K562 treated with DMSO at 1 percent for 48 hours (cell line): ENCODE results near the gene GALNT8. TPM values are rescaled to one million over a fixed set of nuclear protein-coding genes. Genes with fewer than 3 reads are reported as not detected.

Source experiments
- total RNA-seq: library from RNA; unstranded; fragments of 300-600 nt; gene quantifications from 2 replicates; pipeline ENCODE4 v1.2.3, GENCODE V29; 2022; ENCODE audit warnings: low replicate concordance; ENCODE audit errors: extremely low read depth

GALNT8 gene
- not detected in 2 replicates for total RNA-seq

GRCh38 chr12:4719821-4720636, at the start of gene GALNT8:
TSS of gene GALNT8 (plus strand) at chr12:4720400. CDS start at chr12:4720678, 278 bp downstream.

Other genes starting within 250 kb of the GALNT8 start
- not detected in 2 replicates for gene RAD51AP1, start 181.5 kb upstream of the GALNT8 start, total RNA-seq
- not detected in 2 replicates for gene DYRK4, start 158.2 kb upstream of the GALNT8 start, total RNA-seq
- not detected in 2 replicates for gene AKAP3, start 71.3 kb upstream of the GALNT8 start, total RNA-seq
- gene NDUFA9, start 71.3 kb upstream of the GALNT8 start, total RNA-seq: not detected in 2 replicates
- not detected in 2 replicates for gene KCNA1, start 189.5 kb downstream of the GALNT8 start, total RNA-seq